Lower leg skin (tissue), 3 donors: ENCODE results near the gene PATE3.

Experiments
- POLR2A ChIP-seq, 2 donors: fragments of 450-650 bp; IDR thresholded peaks; one replicate each; pipeline ENCODE4 v1.6.1; 2016 to 2017; ENCODE audit warnings: antibody characterized with exemption in 2 of 2, mild to moderate bottlenecking in 1 of 2, moderate library complexity in 1 of 2
- TF ChIP-seq, protein P1 (sequence below), 3 donors: fragments of 450-650 bp; IDR thresholded peaks; one replicate each; pipeline ENCODE4 v1.5.1; 2016; ENCODE audit warnings: antibody characterized with exemption in 3 of 3, mild to moderate bottlenecking in 3 of 3, moderate library complexity in 2 of 3

GRCh38 chr11:125833016-125833415 lies 45.1 kb downstream of the PATE3 start, which contains the start of gene PATE4:
- no peak for TF ChIP-seq POLR2A (IDR thresholded peaks at IDR 0.05)
- TF ChIP-seq, protein P1, sequence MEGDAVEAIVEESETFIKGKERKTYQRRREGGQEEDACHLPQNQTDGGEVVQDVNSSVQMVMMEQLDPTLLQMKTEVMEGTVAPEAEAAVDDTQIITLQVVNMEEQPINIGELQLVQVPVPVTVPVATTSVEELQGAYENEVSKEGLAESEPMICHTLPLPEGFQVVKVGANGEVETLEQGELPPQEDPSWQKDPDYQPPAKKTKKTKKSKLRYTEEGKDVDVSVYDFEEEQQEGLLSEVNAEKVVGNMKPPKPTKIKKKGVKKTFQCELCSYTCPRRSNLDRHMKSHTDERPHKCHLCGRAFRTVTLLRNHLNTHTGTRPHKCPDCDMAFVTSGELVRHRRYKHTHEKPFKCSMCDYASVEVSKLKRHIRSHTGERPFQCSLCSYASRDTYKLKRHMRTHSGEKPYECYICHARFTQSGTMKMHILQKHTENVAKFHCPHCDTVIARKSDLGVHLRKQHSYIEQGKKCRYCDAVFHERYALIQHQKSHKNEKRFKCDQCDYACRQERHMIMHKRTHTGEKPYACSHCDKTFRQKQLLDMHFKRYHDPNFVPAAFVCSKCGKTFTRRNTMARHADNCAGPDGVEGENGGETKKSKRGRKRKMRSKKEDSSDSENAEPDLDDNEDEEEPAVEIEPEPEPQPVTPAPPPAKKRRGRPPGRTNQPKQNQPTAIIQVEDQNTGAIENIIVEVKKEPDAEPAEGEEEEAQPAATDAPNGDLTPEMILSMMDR (IDR thresholded peaks at IDR 0.05), result no peak
